Activated T-helper 2 cell treated with anti-CD3 and anti-CD28 coated beads, Interferon-gamma antibody, Interleukin-2, Interleukin-4, amounts not matched to agents 10 μg/mL and 5 μg/mL and 100 μg/mL, durations not matched to agents 14 hours and 24 hours and 36 hours (primary cell): ENCODE results near the gene OVCH1. TPM values are rescaled to one million over a fixed set of nuclear protein-coding genes. Genes with fewer than 3 reads are reported as not detected.
"Not testable (repeated sequence)": the region's sequence is repeated elsewhere in the genome, so short reads cannot be mapped to it uniquely, and the experiment has no call there.

ENCODE experiments used
- DNase-seq: peaks from one replicate; pipeline ENCODE4 v3.0.0; 2021; ENCODE audit warnings: low spot score
- H3K27ac Mint-ChIP-seq: one replicate; pipeline ENCODE4 v1.8.0; 2021; ENCODE audit warnings: mixed read lengths
- H3K27me3 Mint-ChIP-seq: one replicate; pipeline ENCODE4 v1.8.0; 2021; ENCODE audit warnings: low read depth, mixed read lengths
- H3K36me3 Mint-ChIP-seq: one replicate; pipeline ENCODE4 v1.8.0; 2021; ENCODE audit warnings: low read depth, mixed read lengths
- H3K4me1 Mint-ChIP-seq: one replicate; pipeline ENCODE4 v1.8.0; 2021; ENCODE audit warnings: low read depth, mixed read lengths
- H3K4me3 Mint-ChIP-seq: one replicate; pipeline ENCODE4 v1.8.0; 2021; ENCODE audit warnings: low read depth, mild to moderate bottlenecking, moderate library complexity, mixed read lengths
- H3K9me3 Mint-ChIP-seq: one replicate; pipeline ENCODE4 v1.8.0; 2021; ENCODE audit warnings: mixed read lengths
- intact Hi-C: fragments of 100-400 bp; cut with micrococcal nuclease; formaldehyde crosslinking; loops from one replicate; pipeline ENCODE4 v1.15.1; 2023
- total RNA-seq: library from RNA; stranded (reverse); gene quantifications from 2 replicates; pipeline ENCODE4 v1.2.3, GENCODE V29; 2022

The OVCH1 gene
- total RNA-seq, 1 donor from 2014 or later: not detected

- Mint-ChIP-seq H3K36me3 (no peaks in the 10 kb centered on the region), H3K4me1 (no peaks in the 10 kb centered on the region), H3K27me3 (peaks cover 1% of the 10 kb centered on the region), H3K27ac (no peak overlapping the region), H3K9me3 (no peaks in the 10 kb centered on the region), H3K4me3 (no peak overlapping the region)
- DNase-seq: no peak
- intact Hi-C loops: no loop called here
Measured at GRCh38 chr12:29455087-29455486, 42.4 kb downstream of the OVCH1 start.

- no peak overlapping the region for H3K4me3 Mint-ChIP-seq
- H3K36me3 Mint-ChIP-seq: no peaks in the 10 kb centered on the region
- H3K4me1 Mint-ChIP-seq: no peaks in the 10 kb centered on the region
- no peak overlapping the region for H3K27ac Mint-ChIP-seq
- intact Hi-C loops: no loop called here
- DNase-seq: no peak
- H3K27me3 Mint-ChIP-seq: peaks cover 1% of the 10 kb centered on the region
- H3K9me3 Mint-ChIP-seq: no peaks in the 10 kb centered on the region
Measured at GRCh38 chr12:29451888-29452287, 45.6 kb downstream of the OVCH1 start.

GRCh38 chr12:29448157-29448556, 49.3 kb downstream of the OVCH1 start:
- no peaks in the 10 kb centered on the region for H3K9me3 Mint-ChIP-seq
- intact Hi-C loops: no loop called here
- no peaks in the 10 kb centered on the region for H3K27me3 Mint-ChIP-seq
- no peak for DNase-seq
- no peak overlapping the region for H3K27ac Mint-ChIP-seq
- no peaks in the 10 kb centered on the region for H3K4me1 Mint-ChIP-seq
- H3K4me3 Mint-ChIP-seq: no peak overlapping the region
- H3K36me3 Mint-ChIP-seq: no peaks in the 10 kb centered on the region

- H3K4me1 Mint-ChIP-seq: no peaks in the 10 kb centered on the region
- intact Hi-C loops: no loop called here
- no peak for DNase-seq
- no peaks in the 10 kb centered on the region for H3K36me3 Mint-ChIP-seq
- no peak overlapping the region for H3K27ac Mint-ChIP-seq
- H3K4me3 Mint-ChIP-seq: no peak overlapping the region
- H3K27me3 Mint-ChIP-seq: no peaks in the 10 kb centered on the region
- H3K9me3 Mint-ChIP-seq: no peaks in the 10 kb centered on the region
Measured at GRCh38 chr12:29447285-29447975, 50.1 kb downstream of the OVCH1 start.

- Mint-ChIP-seq H3K9me3 (no peaks in the 10 kb centered on the region), H3K4me3 (no peak overlapping the region), H3K27ac (no peak overlapping the region), H3K4me1 (no peaks in the 10 kb centered on the region), H3K36me3 (no peaks in the 10 kb centered on the region), H3K27me3 (no peaks in the 10 kb centered on the region)
- no peak for DNase-seq
- intact Hi-C loops: no loop called here
Measured at GRCh38 chr12:29439506-29439905, 58.0 kb downstream of the OVCH1 start.

- Mint-ChIP-seq H3K9me3 (no peaks in the 10 kb centered on the region), H3K36me3 (no peaks in the 10 kb centered on the region), H3K4me1 (no peaks in the 10 kb centered on the region), H3K27me3 (no peaks in the 10 kb centered on the region), H3K4me3 (no peak overlapping the region), H3K27ac (no peak overlapping the region)
- DNase-seq: no peak
- intact Hi-C loops: no loop called here
Measured at GRCh38 chr12:29438752-29439408, 58.6 kb downstream of the OVCH1 start.

GRCh38 chr12:29437575-29437974, 59.9 kb downstream of the OVCH1 start:
- DNase-seq: no peak
- intact Hi-C loops: no loop called here
- Mint-ChIP-seq H3K4me3 (no peak overlapping the region), H3K27me3 (no peaks in the 10 kb centered on the region), H3K4me1 (no peaks in the 10 kb centered on the region), H3K36me3 (no peaks in the 10 kb centered on the region), H3K9me3 (no peaks in the 10 kb centered on the region), H3K27ac (no peak overlapping the region)

- intact Hi-C loops, H3K4me1 Mint-ChIP-seq, H3K9me3 Mint-ChIP-seq: not testable (repeated sequence)
Measured at GRCh38 chr12:29436815-29437214, 60.7 kb downstream of the OVCH1 start.

GRCh38 chr12:29431513-29431912, 66.0 kb downstream of the OVCH1 start:
- Mint-ChIP-seq H3K27ac (no peak overlapping the region), H3K4me3 (no peak overlapping the region)
- intact Hi-C loops: no loop called here

More at GRCh38 chr12:29436815-29437214, 60.7 kb downstream of the OVCH1 start:
- not testable (repeated sequence) for DNase-seq, H3K27ac Mint-ChIP-seq, H3K4me3 Mint-ChIP-seq, H3K36me3 Mint-ChIP-seq, H3K27me3 Mint-ChIP-seq

GRCh38 chr12:29430716-29431044, 66.8 kb downstream of the OVCH1 start:
- peaks cover 2% of the 10 kb centered on the region for H3K4me1 Mint-ChIP-seq
- intact Hi-C loops: no loop called here
- no peaks in the 10 kb centered on the region for H3K36me3 Mint-ChIP-seq
- no peaks in the 10 kb centered on the region for H3K9me3 Mint-ChIP-seq
- no peak overlapping the region for H3K27ac Mint-ChIP-seq
- H3K27me3 Mint-ChIP-seq: no peaks in the 10 kb centered on the region
- no peak for DNase-seq
- H3K4me3 Mint-ChIP-seq: no peak overlapping the region

More at GRCh38 chr12:29431513-29431912, 66.0 kb downstream of the OVCH1 start:
- Mint-ChIP-seq H3K9me3 (no peaks in the 10 kb centered on the region), H3K27me3 (no peaks in the 10 kb centered on the region), H3K36me3 (no peaks in the 10 kb centered on the region), H3K4me1 (peaks cover 2% of the 10 kb centered on the region)
- DNase-seq: no peak

- H3K27me3 Mint-ChIP-seq: no peaks in the 10 kb centered on the region
- H3K9me3 Mint-ChIP-seq: no peaks in the 10 kb centered on the region
- no peak for DNase-seq
- H3K4me3 Mint-ChIP-seq: no peak overlapping the region
- peaks cover 2% of the 10 kb centered on the region for H3K4me1 Mint-ChIP-seq
- no peak overlapping the region for H3K27ac Mint-ChIP-seq
- no peaks in the 10 kb centered on the region for H3K36me3 Mint-ChIP-seq
- intact Hi-C loops: no loop called here
Measured at GRCh38 chr12:29429999-29430715, 67.3 kb downstream of the OVCH1 start.

- Mint-ChIP-seq H3K27ac (no peak overlapping the region), H3K4me3 (no peak overlapping the region)
- no peak for DNase-seq
Measured at GRCh38 chr12:29428633-29429032, 68.9 kb downstream of the OVCH1 start.

GRCh38 chr12:29427964-29428363, 69.5 kb downstream of the OVCH1 start:
- Mint-ChIP-seq H3K27ac (no peak overlapping the region), H3K4me1 (peaks cover 2% of the 10 kb centered on the region), H3K9me3 (no peaks in the 10 kb centered on the region), H3K27me3 (no peaks in the 10 kb centered on the region), H3K36me3 (no peaks in the 10 kb centered on the region), H3K4me3 (no peak overlapping the region)
- intact Hi-C loops: no loop called here
- no peak for DNase-seq

More at GRCh38 chr12:29428633-29429032, 68.9 kb downstream of the OVCH1 start:
- intact Hi-C loops: no loop called here
- Mint-ChIP-seq H3K9me3 (no peaks in the 10 kb centered on the region), H3K36me3 (no peaks in the 10 kb centered on the region), H3K27me3 (no peaks in the 10 kb centered on the region), H3K4me1 (peaks cover 2% of the 10 kb centered on the region)
